ENCODE measurements around the gene LGMN.

Gene LGMN

DNA sequence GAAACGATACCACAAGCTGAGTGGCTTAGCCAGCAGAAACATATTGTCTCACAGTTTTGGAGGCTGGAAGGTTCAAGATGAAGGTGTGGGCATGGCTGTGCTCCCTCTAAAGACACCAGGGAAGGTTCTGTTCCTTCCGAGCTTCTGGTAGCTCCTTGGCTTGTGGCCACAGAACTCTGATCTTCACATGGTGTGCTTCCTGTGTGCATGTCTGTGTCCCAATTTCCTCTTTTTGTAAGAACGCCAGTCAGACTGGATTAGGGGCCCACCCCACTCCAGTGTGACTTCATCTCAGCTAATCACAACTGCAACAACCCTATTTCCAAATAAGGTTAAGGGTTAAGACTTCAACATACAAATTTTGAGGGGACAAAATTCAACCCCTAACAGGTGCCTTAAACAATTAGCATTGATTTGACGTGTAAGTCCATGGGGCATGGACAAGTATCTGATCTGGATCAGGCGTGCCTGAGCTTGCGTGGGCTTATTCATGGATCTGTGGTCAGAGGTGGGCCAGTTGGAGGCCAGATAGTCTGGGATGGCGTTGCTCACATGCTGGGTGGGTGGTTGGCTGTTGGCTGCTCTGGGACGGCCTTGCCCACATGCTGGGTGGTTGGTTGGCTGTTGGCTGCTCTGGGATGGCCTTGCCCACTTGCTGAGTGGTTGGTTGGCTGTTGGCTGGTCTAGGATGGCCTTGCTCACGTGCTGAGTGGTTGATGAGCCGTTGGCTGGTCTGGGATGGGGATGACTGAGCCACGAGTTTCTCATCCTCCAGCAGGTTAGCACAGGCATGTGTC is 88.5 kb downstream of the LGMN start:
- peak; percentile 66 for DNase-seq (ENCODE audit: low read depth)
- TF ChIP-seq, protein P1, sequence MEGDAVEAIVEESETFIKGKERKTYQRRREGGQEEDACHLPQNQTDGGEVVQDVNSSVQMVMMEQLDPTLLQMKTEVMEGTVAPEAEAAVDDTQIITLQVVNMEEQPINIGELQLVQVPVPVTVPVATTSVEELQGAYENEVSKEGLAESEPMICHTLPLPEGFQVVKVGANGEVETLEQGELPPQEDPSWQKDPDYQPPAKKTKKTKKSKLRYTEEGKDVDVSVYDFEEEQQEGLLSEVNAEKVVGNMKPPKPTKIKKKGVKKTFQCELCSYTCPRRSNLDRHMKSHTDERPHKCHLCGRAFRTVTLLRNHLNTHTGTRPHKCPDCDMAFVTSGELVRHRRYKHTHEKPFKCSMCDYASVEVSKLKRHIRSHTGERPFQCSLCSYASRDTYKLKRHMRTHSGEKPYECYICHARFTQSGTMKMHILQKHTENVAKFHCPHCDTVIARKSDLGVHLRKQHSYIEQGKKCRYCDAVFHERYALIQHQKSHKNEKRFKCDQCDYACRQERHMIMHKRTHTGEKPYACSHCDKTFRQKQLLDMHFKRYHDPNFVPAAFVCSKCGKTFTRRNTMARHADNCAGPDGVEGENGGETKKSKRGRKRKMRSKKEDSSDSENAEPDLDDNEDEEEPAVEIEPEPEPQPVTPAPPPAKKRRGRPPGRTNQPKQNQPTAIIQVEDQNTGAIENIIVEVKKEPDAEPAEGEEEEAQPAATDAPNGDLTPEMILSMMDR (conservative IDR thresholded peaks at IDR 0.05; ENCODE audit: control insufficient read depth, insufficient read depth, low read depth, low read length) = no peak
- H3K4me3 ChIP-seq (ENCODE audit: control insufficient read depth, low read depth, low read length) = no peak overlapping the region

GRCh38 chr14:92658684-92659083 is 89.7 kb downstream of the LGMN start:
- TF ChIP-seq, protein P1 (conservative IDR thresholded peaks at IDR 0.05; ENCODE audit: control insufficient read depth, insufficient read depth, low read depth, low read length) = no peak
- no peak overlapping the region for H3K4me3 ChIP-seq (ENCODE audit: control insufficient read depth, low read depth, low read length)
- peak; percentile 46 for DNase-seq (ENCODE audit: low read depth)

DNA sequence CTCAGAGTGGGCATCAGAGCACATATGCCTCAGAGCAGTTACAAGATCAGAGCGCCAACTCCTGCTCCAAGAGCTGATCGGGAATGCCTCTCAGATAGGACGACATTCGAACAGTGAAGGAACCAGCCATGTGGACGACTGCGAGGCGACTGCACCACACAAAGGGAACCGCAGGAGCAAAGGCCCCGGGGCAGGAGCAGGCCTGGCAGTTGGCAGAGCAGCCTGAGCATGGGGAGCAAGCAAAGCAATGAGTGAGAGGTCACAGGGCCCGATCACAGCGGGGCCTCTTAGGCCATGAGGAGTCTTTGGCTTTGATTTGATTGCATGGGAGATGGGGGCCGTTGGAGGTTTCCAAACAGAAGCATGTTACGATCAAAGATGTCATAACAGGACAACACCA is 90.3 kb downstream of the LGMN start:
- no peak overlapping the region for H3K4me3 ChIP-seq (ENCODE audit: control insufficient read depth, low read depth, low read length)
- no peak for DNase-seq (ENCODE audit: low read depth)
- TF ChIP-seq, protein P1 (conservative IDR thresholded peaks at IDR 0.05; ENCODE audit: control insufficient read depth, insufficient read depth, low read depth, low read length) = no peak

- TF ChIP-seq, protein P1 (conservative IDR thresholded peaks at IDR 0.05; ENCODE audit: control insufficient read depth, insufficient read depth, low read depth, low read length) = no peak
- H3K4me3 ChIP-seq (ENCODE audit: control insufficient read depth, low read depth, low read length) = no peak overlapping the region
- DNase-seq (ENCODE audit: low read depth) = no peak
Observed at GRCh38 chr14:92657457-92658142, 90.8 kb downstream of the LGMN start.

DNA sequence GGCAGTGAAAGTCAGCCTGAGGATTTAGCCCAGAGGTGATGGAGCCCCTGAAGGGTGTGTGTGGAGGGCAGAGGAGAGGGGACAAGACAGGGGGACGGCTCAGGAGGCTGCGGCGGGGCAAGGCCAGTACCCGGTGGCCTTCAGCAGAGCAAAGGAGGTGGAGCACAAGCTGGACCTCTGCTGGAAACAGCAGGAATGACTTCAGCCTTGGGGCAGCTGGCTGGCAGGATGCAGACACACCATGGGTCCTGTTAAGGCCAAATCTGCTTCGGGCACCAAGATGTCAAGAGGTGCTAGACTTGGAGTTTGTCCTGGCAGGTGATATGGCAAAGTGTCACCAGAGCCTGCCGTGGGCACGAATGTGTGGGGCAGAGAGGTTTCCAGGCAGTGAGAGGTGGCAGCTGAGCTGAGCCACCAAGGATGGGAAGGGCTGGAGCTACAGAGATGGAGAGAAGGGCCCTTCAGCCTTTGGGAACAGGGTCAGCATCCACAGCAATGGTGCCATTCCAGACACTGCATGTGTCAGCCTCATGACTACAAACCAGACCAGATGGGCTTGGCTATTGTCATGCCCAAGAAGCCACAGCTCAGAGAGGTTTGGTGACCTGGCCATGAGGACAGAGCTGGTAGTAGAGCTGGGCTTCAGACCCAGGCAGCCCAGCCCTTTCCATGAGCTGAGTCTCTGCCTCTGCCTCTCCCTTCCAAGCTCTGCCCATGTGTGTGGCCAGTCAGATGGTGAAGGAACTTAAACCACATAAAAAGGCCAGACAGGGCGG is 91.9 kb downstream of the LGMN start:
- TF ChIP-seq, protein P1 (conservative IDR thresholded peaks at IDR 0.05; ENCODE audit: control insufficient read depth, insufficient read depth, low read depth, low read length) = peak; percentile 18
- H3K4me3 ChIP-seq (ENCODE audit: control insufficient read depth, low read depth, low read length) = no peak overlapping the region
- DNase-seq (ENCODE audit: low read depth) = no peak

DNA sequence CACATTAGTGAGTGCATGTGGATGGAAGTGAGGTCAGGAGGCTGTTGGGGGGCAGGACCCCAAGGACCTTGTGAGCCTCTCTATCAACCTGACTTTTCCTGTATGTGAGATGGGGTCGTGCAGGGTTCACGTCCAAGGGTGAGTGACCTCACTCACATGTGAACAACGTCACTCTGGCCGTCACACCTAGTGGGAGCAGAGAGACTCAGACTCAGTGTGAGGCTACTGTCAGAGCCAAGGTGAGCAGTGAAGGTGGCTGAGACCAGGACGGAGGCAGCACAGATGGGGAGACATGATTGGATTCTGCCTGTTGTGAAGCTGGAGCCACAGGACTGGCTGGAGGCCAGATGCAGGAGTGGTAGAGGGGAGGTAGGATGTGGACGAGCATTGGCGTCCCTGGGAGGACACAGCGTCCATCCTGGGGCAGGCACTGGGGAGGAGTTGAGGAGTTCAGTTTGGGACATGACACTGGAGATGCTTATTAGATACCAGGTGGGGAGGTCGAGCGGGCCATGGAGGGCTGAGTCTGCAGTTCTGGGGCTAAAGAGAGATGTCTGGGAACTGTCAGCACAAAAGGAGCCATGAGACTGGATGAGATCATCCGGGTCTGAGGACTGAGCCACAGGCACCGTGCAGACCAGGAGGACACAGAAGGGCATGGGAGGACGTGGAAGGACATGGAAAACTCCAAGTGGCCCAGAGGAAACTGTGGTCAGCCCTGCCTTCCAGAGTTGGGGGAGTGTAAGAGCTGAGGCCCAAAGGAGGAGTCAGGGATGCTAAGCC is 92.8 kb downstream of the LGMN start:
- TF ChIP-seq, protein P1 (conservative IDR thresholded peaks at IDR 0.05; ENCODE audit: control insufficient read depth, insufficient read depth, low read depth, low read length) = no peak
- peak; percentile 71 for DNase-seq (ENCODE audit: low read depth)
- no peak overlapping the region for H3K4me3 ChIP-seq (ENCODE audit: control insufficient read depth, low read depth, low read length)

All from fibroblast of mammary gland (primary cell).